Body of pancreas (tissue), 4 donors: ENCODE measurements around the gene PLAC8.

ENCODE experiments used
- POLR2A ChIP-seq, 3 donors: fragments of 450-650 bp; IDR thresholded peaks; one replicate each; pipeline ENCODE4 v1.6.1; 2016; ENCODE audit warnings: antibody characterized with exemption in 3 of 3, mild to moderate bottlenecking in 2 of 3
- TF ChIP-seq, protein P1 (sequence below), 7 experiments: fragments of 450-650 bp in 4 of 7; fragments of 200-600 bp in 3 of 7; sonication (generic) in 3 of 7; IDR thresholded peaks; one replicate each; pipeline ENCODE4 v1.5.1; 2016 to 2019; ENCODE audit warnings: antibody characterized with exemption in 7 of 7

DNA sequence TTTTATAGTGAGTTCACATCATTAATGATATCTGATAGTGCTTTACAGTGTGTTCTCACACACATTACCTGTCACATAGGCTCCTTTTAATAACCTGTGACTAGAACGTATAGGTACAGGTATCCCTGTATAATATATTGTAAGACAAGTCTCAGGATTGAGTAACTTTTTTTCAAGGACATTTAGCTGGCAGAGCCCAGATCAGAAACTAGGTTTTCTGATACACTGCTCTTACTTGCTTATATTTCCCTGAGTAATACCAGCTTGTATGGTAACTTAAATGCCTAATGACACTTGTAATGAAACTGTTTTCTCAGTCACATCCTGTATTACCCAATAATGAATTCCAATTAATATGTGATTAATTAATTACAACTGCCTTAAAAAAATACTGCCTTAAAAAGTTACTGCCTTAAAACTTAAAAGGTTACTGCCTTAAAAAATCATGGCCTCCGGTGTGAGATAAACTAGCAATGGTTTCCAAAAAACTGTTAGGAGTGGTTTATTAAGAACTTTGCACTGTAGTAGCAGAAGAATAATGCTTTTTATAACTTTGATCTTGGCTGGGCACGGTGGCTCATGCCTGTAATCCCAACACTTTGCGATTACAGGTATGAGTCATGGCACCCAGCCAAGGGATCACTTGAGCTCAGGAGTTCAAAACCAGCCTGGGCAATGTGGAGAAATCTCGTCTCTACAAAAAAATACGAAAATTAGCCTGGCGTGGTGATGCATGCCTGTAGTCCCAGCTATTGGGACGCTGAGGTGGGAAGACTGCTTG is 67.6 kb downstream of the PLAC8 start:
- TF ChIP-seq, protein P1, sequence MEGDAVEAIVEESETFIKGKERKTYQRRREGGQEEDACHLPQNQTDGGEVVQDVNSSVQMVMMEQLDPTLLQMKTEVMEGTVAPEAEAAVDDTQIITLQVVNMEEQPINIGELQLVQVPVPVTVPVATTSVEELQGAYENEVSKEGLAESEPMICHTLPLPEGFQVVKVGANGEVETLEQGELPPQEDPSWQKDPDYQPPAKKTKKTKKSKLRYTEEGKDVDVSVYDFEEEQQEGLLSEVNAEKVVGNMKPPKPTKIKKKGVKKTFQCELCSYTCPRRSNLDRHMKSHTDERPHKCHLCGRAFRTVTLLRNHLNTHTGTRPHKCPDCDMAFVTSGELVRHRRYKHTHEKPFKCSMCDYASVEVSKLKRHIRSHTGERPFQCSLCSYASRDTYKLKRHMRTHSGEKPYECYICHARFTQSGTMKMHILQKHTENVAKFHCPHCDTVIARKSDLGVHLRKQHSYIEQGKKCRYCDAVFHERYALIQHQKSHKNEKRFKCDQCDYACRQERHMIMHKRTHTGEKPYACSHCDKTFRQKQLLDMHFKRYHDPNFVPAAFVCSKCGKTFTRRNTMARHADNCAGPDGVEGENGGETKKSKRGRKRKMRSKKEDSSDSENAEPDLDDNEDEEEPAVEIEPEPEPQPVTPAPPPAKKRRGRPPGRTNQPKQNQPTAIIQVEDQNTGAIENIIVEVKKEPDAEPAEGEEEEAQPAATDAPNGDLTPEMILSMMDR (IDR thresholded peaks at IDR 0.05), result no peak
- TF ChIP-seq POLR2A (IDR thresholded peaks at IDR 0.05), result no peak
